ENCODE measurements around the gene GPER1.

GPER1 gene

DNA sequence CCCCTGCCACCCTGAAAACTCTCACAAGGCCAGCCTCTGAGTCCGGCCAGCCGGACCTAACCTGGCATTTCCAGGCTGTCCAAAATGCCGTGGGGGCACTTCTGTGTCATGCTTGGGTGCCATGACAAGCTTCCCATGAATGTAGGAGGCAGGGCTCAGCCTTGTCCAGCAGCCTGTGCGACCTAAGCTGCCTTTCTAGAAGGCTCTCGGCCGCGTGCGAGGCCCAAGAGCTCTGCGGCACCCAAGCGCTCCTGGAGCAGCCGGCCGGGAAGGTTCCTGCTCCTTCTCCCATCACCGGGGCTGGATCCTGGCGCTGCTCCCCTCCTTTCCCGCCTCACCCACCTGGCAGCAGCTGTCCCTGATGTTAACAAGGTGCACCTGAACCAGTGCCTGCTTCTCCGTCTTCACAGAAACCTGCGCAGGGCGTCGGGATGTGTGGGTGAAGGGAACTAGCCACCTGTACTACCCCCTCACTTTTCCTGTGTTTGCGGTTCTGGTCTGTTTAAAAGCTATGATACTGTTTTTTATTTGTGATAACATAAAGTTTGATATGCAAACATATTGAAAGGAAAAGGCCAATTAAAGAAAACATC, 6.1 kb downstream of the GPER1 start:
- in situ Hi-C loops (cut with MboI; ENCODE audit: low sequenced_read_pairs, unreplicated experiment): no loop called here
- TF ChIP-seq CTCF (IDR thresholded peaks at IDR 0.05; ENCODE audit: borderline replicate concordance, control extremely low read depth, extremely low read depth, insufficient read depth, missing control alignments): no peak
- DNase-seq (ENCODE audit: low spot score): no peak

GRCh38 chr7:1094870-1095269, 7.0 kb downstream of the GPER1 start:
- in situ Hi-C loops (cut with MboI; ENCODE audit: low sequenced_read_pairs, unreplicated experiment): no loop called here
- DNase-seq (ENCODE audit: low spot score): no peak
- TF ChIP-seq CTCF (IDR thresholded peaks at IDR 0.05; ENCODE audit: borderline replicate concordance, control extremely low read depth, extremely low read depth, insufficient read depth, missing control alignments): no peak

DNA sequence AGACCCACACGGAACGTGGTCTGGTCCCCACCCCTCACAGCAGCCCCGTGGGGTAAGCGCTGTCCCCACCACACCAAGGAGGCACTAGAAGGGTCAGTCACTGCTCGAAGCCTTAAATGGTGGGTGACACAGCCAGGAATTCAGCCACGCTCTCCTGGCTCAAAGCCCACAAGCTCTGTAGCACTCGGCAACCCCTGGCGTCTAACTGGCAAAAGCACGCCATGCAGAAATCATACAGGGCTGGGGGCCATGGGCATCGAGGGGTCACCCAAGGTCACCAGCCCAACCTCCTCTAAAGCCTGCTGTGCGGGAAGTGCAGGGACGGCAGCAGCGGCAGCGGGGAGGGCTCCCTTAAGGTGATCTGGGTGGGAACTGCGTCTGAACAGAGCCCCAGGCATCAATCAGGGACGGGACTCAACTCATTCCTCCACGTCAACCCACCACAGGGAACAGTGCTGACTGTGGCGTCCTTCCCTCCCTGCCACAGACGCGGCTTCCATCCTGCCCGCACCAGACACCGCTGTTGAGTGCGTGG, 7.8 kb downstream of the GPER1 start:
- DNase-seq (ENCODE audit: low spot score): no peak
- no peak for TF ChIP-seq CTCF (IDR thresholded peaks at IDR 0.05; ENCODE audit: borderline replicate concordance, control extremely low read depth, extremely low read depth, insufficient read depth, missing control alignments)
- in situ Hi-C loops (cut with MboI; ENCODE audit: low sequenced_read_pairs, unreplicated experiment): no loop called here

DNA sequence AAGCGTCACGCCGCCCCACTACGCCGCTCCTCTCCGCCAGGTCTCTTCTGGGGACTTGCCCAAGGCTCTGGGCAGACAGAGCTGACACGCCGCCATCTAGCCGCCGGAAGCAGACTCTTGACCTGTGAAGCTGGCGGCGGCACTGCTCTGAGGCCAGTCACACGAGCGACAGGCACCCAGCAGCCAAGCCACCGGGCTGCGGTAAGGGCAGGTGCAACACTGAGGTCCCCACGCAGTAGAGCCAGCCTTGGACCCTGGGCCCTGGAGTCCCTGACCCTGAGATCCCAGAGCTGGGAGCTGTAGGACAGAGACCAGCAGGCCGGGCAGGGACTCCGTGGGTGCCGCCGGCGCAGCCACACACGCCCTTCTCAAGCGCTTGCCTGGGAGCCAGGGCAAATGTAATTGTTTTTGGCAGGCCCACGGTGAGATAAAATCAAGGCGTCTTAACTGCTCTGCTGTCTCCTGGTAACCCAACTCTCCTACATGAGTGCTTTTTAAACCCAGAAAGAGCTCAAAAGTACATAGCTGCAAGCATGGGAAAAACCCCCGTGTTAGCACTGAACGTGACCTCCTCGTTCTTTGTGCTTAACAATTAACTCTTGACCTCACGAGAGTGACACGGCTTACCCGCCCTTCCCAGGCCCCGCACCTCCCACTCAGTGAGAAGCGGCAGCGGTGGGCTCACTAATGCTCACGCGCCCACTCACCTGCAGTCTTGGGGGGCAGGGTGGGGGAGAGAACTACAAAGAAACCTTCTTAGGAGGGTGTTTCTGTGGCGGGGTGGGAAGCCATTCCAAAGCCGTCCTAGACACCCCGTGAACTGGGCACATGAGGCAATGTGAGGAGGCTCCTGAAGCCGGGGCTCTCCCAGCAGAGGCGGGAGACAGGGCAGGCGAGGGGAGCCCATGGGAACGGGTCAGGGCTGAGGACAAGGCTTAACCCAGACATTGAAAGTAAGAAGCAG, 8.5 kb downstream of the GPER1 start:
- DNase-seq (ENCODE audit: low spot score): no peak
- TF ChIP-seq CTCF (IDR thresholded peaks at IDR 0.05; ENCODE audit: borderline replicate concordance, control extremely low read depth, extremely low read depth, insufficient read depth, missing control alignments): no peak
- in situ Hi-C loops (cut with MboI; ENCODE audit: low sequenced_read_pairs, unreplicated experiment): no loop called here

DNA sequence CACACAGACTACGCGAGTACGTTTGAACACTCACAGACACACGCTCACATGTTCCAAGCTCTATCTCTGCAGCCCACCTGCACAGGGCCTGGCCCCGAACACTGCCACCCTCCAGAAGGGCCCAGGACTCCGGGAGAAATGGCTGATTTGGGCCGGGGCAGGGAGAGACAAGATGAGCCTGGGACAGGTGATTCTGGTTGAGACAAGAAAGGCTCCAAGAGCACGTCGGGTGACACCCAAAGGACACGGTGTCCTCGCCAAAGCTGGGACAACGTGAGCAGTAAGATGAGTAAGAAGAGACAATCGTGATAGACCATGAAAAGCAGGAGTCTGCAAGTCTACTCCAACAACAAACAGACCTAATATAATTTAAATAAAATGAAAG, 9.2 kb downstream of the GPER1 start:
- in situ Hi-C loops (cut with MboI; ENCODE audit: low sequenced_read_pairs, unreplicated experiment): no loop called here
- TF ChIP-seq CTCF (IDR thresholded peaks at IDR 0.05; ENCODE audit: borderline replicate concordance, control extremely low read depth, extremely low read depth, insufficient read depth, missing control alignments): no peak
- DNase-seq (ENCODE audit: low spot score): no peak

- in situ Hi-C loops (cut with MboI; ENCODE audit: low sequenced_read_pairs, unreplicated experiment): no loop called here
- TF ChIP-seq CTCF (IDR thresholded peaks at IDR 0.05; ENCODE audit: borderline replicate concordance, control extremely low read depth, extremely low read depth, insufficient read depth, missing control alignments): no peak
- DNase-seq (ENCODE audit: low spot score): no peak
Measured at GRCh38 chr7:1098243-1099153, 10.6 kb downstream of the GPER1 start.

Data from GM13976 (cell line).